HG03378 (cell line): ENCODE results near the gene SLC3A2.
"Not testable (repeated sequence)": the region's sequence is repeated elsewhere in the genome, so short reads cannot be mapped to it uniquely, and the experiment has no call there.

Source experiments
- ATAC-seq: cut with Tn5 transposase; IDR thresholded peaks from one replicate; pipeline ENCODE4 v1.9.1; 2021; ENCODE audit warnings: mild to moderate bottlenecking, moderate library complexity; ENCODE audit not compliant: unreplicated experiment

Gene SLC3A2

GRCh38 chr11:62851807-62852522 lies 28.7 kb upstream of the SLC3A2 start:
- ATAC-seq: no peak

GRCh38 chr11:62852523-62853188 lies 28.0 kb upstream of the SLC3A2 start:
- no peak for ATAC-seq

- no peak for ATAC-seq
These were observed 27.3 kb upstream of the SLC3A2 start for GRCh38 chr11:62853279-62853965.

- no peak for ATAC-seq
These were observed 26.5 kb upstream of the SLC3A2 start for GRCh38 chr11:62854013-62854824.

GRCh38 chr11:62854825-62855570 lies 25.7 kb upstream of the SLC3A2 start:
- no peak for ATAC-seq

GRCh38 chr11:62855571-62856332 lies 24.9 kb upstream of the SLC3A2 start:
- ATAC-seq: peak; percentile 74

GRCh38 chr11:62856333-62856895 lies 24.3 kb upstream of the SLC3A2 start:
- ATAC-seq: no peak

GRCh38 chr11:62857541-62857982 lies 23.1 kb upstream of the SLC3A2 start:
- no peak for ATAC-seq

- no peak for ATAC-seq
These were observed 22.5 kb upstream of the SLC3A2 start for GRCh38 chr11:62858201-62858600.

- not testable (repeated sequence) for ATAC-seq
These were observed 21.4 kb upstream of the SLC3A2 start for GRCh38 chr11:62859281-62859703.

GRCh38 chr11:62860835-62861563 lies 19.7 kb upstream of the SLC3A2 start:
- no peak for ATAC-seq

- ATAC-seq: not testable (repeated sequence)
These were observed 19.0 kb upstream of the SLC3A2 start for GRCh38 chr11:62861564-62862192.

GRCh38 chr11:62863687-62864335 lies 16.9 kb upstream of the SLC3A2 start:
- ATAC-seq: no peak

- no peak for ATAC-seq
These were observed 15.1 kb upstream of the SLC3A2 start for GRCh38 chr11:62865635-62866034.

GRCh38 chr11:62874851-62875250 lies 5.8 kb upstream of the SLC3A2 start:
- ATAC-seq: no peak

GRCh38 chr11:62875698-62876478 lies 4.8 kb upstream of the SLC3A2 start:
- ATAC-seq: no peak

- no peak for ATAC-seq
These were observed 4.0 kb upstream of the SLC3A2 start for GRCh38 chr11:62876712-62877111.
